Gastroesophageal sphincter (tissue), 2 donors: ENCODE measurements around the gene GMEB2.

Source experiments
- EP300 ChIP-seq: sonication (generic); formaldehyde crosslinking; IDR thresholded peaks from one replicate; pipeline ENCODE4 v1.6.1; 2017; ENCODE audit warnings: antibody characterized with exemption, mild to moderate bottlenecking
- POLR2AphosphoS5 ChIP-seq: sonication (generic); formaldehyde crosslinking; IDR thresholded peaks from one replicate; pipeline ENCODE4 v1.6.1; 2017; ENCODE audit warnings: antibody characterized with exemption

DNA sequence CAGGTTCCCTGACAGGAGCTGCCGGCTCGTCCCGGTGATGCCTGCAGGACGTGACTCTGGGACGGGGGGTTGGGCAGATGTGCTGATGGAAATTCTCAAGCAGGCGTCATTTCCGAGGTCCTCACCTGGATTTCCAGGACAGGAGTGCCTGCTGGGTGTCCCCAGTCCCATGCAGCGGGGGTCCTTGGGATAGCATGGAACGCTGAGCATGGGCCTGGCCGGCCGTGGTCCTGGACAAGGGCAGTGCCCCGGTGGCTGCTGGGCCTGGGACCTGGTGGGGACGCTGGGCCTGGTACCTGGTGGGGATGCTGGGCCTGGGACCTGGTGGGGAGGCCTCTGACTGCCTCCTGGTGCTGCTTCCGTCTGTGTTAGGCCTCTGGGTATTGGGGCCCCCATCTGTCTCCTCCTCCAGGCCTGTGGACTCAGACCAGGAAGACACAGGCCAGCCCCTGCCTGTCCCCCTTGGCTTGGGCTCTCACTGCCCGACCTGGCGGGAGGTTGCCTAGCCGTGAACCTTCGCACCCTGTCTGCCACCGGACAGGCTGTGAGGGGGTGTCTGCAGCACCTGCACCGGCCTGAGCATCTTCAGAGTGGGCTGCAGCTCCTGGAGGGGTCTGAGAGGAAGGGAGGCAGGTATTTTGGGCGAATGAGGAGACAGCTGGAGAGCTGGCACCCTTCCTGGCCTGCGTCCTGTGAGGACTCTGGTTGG, 37.4 kb upstream of the GMEB2 start:
- no peak for TF ChIP-seq EP300
- no peak for TF ChIP-seq POLR2AphosphoS5
